ENCODE data around the gene SAC3D1. TPM values are rescaled to one million over a fixed set of nuclear protein-coding genes. Genes with fewer than 3 reads are reported as not detected.

SAC3D1 gene
- total and polyA plus RNA-seq, 9 of the 15 experiments (the other 6 are each of a cell fraction or from before 2014, with no cell fraction given), result 0.20 to 35.2 (median 5.8) TPM

GRCh38 chr11:64996710-64997380, 44.2 kb upstream of the SAC3D1 start, which contains the start of gene BATF2 (continued):
- TF ChIP-seq RBBP5 (IDR thresholded peaks at IDR 0.05; ENCODE audit: borderline replicate concordance, insufficient read depth, low read length, poor library complexity, severe bottlenecking) (peak; percentile 22), MCM7 (IDR thresholded peaks at IDR 0.05) (0 out of 4 replicates have a peak, but pooled peaks of 1 of the 2 experiments have one; percentile 24), CHD2 (IDR thresholded peaks at IDR 0.05; ENCODE audit: low read depth, low read length) (no peak), CREB3L1 (IDR thresholded peaks at IDR 0.05; ENCODE audit: borderline replicate concordance, low read depth) (peak; percentile 63; the same call in 1 of the 2 replicates), ERF (CRISPR knock-in tag; IDR thresholded peaks at IDR 0.05) (0 out of 2 replicates have a peak, but pooled peaks have one; percentile 26), HDAC2 (IDR thresholded peaks at IDR 0.05) (peak; percentile 80), NFXL1 (CRISPR knock-in tag; IDR thresholded peaks at IDR 0.05) (no peak), DPF2 (IDR thresholded peaks at IDR 0.05) (peak; percentile 39), NEUROD1 (IDR thresholded peaks at IDR 0.05; ENCODE audit: borderline replicate concordance, low read depth, low read length, partially characterized antibody) (peak; percentile 40), RHOXF2B (CRISPR knock-in tag; conservative IDR thresholded peaks at IDR 0.05) (no peak), RB1 (IDR thresholded peaks at IDR 0.05; ENCODE audit: low read depth) (peak; percentile 66; the same call in 1 of the 2 replicates), MECOM (CRISPR knock-in tag; IDR thresholded peaks at IDR 0.05) (no peak), TAF9B (IDR thresholded peaks at IDR 0.05; ENCODE audit: partially characterized antibody) (peak; percentile 85), NUFIP1 (IDR thresholded peaks at IDR 0.05; ENCODE audit: partially characterized antibody) (no peak), EGR1 (conservative IDR thresholded peaks at IDR 0.05) (peak; percentile 78), BCOR (IDR thresholded peaks at IDR 0.05) (0 out of 2 replicates have a peak, but pooled peaks have one; percentile 11)
- TF ChIP-seq, protein P1, sequence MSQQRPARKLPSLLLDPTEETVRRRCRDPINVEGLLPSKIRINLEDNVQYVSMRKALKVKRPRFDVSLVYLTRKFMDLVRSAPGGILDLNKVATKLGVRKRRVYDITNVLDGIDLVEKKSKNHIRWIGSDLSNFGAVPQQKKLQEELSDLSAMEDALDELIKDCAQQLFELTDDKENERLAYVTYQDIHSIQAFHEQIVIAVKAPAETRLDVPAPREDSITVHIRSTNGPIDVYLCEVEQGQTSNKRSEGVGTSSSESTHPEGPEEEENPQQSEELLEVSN (IDR thresholded peaks at IDR 0.05; ENCODE audit: borderline replicate concordance in 1 of 2, extremely low read depth in 1 of 2, insufficient read depth in 1 of 2, insufficient read length in 1 of 2, low read depth in 1 of 2, low read length in 1 of 2, poor library complexity in 1 of 2, severe bottlenecking in 1 of 2), result no peak
- TF ChIP-seq, protein P2, sequence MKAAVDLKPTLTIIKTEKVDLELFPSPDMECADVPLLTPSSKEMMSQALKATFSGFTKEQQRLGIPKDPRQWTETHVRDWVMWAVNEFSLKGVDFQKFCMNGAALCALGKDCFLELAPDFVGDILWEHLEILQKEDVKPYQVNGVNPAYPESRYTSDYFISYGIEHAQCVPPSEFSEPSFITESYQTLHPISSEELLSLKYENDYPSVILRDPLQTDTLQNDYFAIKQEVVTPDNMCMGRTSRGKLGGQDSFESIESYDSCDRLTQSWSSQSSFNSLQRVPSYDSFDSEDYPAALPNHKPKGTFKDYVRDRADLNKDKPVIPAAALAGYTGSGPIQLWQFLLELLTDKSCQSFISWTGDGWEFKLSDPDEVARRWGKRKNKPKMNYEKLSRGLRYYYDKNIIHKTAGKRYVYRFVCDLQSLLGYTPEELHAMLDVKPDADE (conservative IDR thresholded peaks at IDR 0.05; ENCODE audit: control insufficient read depth, low read depth, low read length), result 0 out of 2 replicates have a peak, but pooled peaks have one; percentile 14
- TF ChIP-seq, protein P3, sequence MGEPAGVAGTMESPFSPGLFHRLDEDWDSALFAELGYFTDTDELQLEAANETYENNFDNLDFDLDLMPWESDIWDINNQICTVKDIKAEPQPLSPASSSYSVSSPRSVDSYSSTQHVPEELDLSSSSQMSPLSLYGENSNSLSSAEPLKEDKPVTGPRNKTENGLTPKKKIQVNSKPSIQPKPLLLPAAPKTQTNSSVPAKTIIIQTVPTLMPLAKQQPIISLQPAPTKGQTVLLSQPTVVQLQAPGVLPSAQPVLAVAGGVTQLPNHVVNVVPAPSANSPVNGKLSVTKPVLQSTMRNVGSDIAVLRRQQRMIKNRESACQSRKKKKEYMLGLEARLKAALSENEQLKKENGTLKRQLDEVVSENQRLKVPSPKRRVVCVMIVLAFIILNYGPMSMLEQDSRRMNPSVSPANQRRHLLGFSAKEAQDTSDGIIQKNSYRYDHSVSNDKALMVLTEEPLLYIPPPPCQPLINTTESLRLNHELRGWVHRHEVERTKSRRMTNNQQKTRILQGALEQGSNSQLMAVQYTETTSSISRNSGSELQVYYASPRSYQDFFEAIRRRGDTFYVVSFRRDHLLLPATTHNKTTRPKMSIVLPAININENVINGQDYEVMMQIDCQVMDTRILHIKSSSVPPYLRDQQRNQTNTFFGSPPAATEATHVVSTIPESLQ (CRISPR knock-in tag; IDR thresholded peaks at IDR 0.05), result 0 out of 2 replicates have a peak, but pooled peaks have one; percentile 49
- TF ChIP-seq, protein P4, sequence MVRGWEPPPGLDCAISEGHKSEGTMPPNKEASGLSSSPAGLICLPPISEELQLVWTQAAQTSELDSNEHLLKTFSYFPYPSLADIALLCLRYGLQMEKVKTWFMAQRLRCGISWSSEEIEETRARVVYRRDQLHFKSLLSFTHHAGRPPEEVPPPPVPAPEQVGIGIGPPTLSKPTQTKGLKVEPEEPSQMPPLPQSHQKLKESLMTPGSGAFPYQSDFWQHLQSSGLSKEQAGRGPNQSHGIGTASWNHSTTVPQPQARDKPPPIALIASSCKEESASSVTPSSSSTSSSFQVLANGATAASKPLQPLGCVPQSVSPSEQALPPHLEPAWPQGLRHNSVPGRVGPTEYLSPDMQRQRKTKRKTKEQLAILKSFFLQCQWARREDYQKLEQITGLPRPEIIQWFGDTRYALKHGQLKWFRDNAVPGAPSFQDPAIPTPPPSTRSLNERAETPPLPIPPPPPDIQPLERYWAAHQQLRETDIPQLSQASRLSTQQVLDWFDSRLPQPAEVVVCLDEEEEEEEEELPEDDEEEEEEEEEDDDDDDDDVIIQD (CRISPR knock-in tag; IDR thresholded peaks at IDR 0.05), result no peak
